DND-41 (cell line): ENCODE results near the gene CCDC158.

Experiments used
- ATAC-seq: fragments of 200-7000 bp; cut with Tn5 transposase; 3 replicates; pipeline ENCODE4 v1.9.1; 2021; ENCODE audit warnings: low read depth; ENCODE audit not compliant: insufficient read depth
- DNase-seq: peaks from one replicate; pipeline ENCODE4 v3.0.0-alpha.2; 2020
- H2AFZ ChIP-seq: 2 replicates; pipeline ENCODE4 v1.6.0; 2012; ENCODE audit warnings: low read depth, low read length
- H3K27ac ChIP-seq: 2 replicates; pipeline ENCODE4 v1.5.1; 2012; ENCODE audit warnings: low read length, inconsistent platforms
- H3K27me3 ChIP-seq: fragments of 200-600 bp; sonication (generic); 2 replicates; pipeline ENCODE4 v1.6.0; 2012; ENCODE audit warnings: low read length, mild to moderate bottlenecking, inconsistent platforms; ENCODE audit not compliant: insufficient read depth, poor library complexity
- H3K36me3 ChIP-seq: 2 replicates; pipeline ENCODE4 v1.5.1; 2012; ENCODE audit warnings: low read length, inconsistent platforms; ENCODE audit not compliant: insufficient read depth
- H3K4me1 ChIP-seq: 2 replicates; pipeline ENCODE4 v1.5.1; 2012; ENCODE audit warnings: mild to moderate bottlenecking, low read length; ENCODE audit not compliant: insufficient read depth
- H3K4me2 ChIP-seq: 2 replicates; pipeline ENCODE4 v1.6.0; 2012; ENCODE audit warnings: mild to moderate bottlenecking, moderate library complexity, low read length, inconsistent platforms; ENCODE audit not compliant: insufficient read depth
- H3K4me3 ChIP-seq, 2 experiments: fragments of 200-600 bp in 1 of 2; shearing (Covaris generic) in 1 of 2; 2 replicates each; pipeline ENCODE4 v1.5.1; 2012 to 2016; ENCODE audit warnings: inconsistent platforms in 2 of 2, low read length in 2 of 2, mild to moderate bottlenecking in 2 of 2, low read depth in 1 of 2, moderate library complexity in 1 of 2
- H3K79me2 ChIP-seq: 2 replicates; pipeline ENCODE4 v1.6.0; 2012; ENCODE audit warnings: low read length, inconsistent platforms; ENCODE audit not compliant: insufficient read depth
- H3K9ac ChIP-seq: 2 replicates; pipeline ENCODE4 v1.6.0; 2012; ENCODE audit warnings: low read depth, mild to moderate bottlenecking, inconsistent platforms, low read length, moderate library complexity
- H3K9me3 ChIP-seq: 2 replicates; pipeline ENCODE4 v1.5.1; 2012; ENCODE audit warnings: low read length, moderate library complexity, mild to moderate bottlenecking, inconsistent platforms; ENCODE audit not compliant: insufficient read depth, severe bottlenecking
- H4K20me1 ChIP-seq: 2 replicates; pipeline ENCODE4 v1.6.0; 2012; ENCODE audit warnings: low read length; ENCODE audit not compliant: insufficient read depth
- CTCF ChIP-seq: IDR thresholded peaks from 2 replicates; pipeline ENCODE4 v1.5.1; 2012; ENCODE audit warnings: borderline replicate concordance, low read length, moderate library complexity, mild to moderate bottlenecking; ENCODE audit not compliant: poor library complexity, severe bottlenecking; ENCODE audit errors: extremely low read depth
- EZH2 ChIP-seq: IDR thresholded peaks from 3 replicates; pipeline ENCODE4 v1.6.1; 2012; ENCODE audit warnings: borderline replicate concordance, low read depth, mild to moderate bottlenecking, moderate library complexity, low read length, inconsistent platforms; ENCODE audit not compliant: severe bottlenecking

Gene CCDC158

GRCh38 chr4:76447393-76447851, 26.5 kb upstream of the CCDC158 start:
- H4K20me1 ChIP-seq = no peaks in the 10 kb centered on the region
- H3K4me3 ChIP-seq = no peak overlapping the region
- no peak for TF ChIP-seq CTCF
- no peak for TF ChIP-seq EZH2
- H3K9me3 ChIP-seq = no peaks in the 10 kb centered on the region
- DNase-seq (no peak), ATAC-seq (no peak)
- H3K79me2 ChIP-seq = no peaks in the 10 kb centered on the region
- peaks cover 3% of the 10 kb centered on the region for H3K27me3 ChIP-seq
- no peaks in the 10 kb centered on the region for H3K4me1 ChIP-seq
- no peak overlapping the region for H3K27ac ChIP-seq
- H3K9ac ChIP-seq = no peak overlapping the region
- H2AFZ ChIP-seq = no peak overlapping the region
- H3K4me2 ChIP-seq = no peak overlapping the region
- H3K36me3 ChIP-seq = no peaks in the 10 kb centered on the region

GRCh38 chr4:76445911-76446310, 25.0 kb upstream of the CCDC158 start:
- no peak overlapping the region for H3K4me2 ChIP-seq
- H3K27me3 ChIP-seq = peaks cover 3% of the 10 kb centered on the region
- TF ChIP-seq CTCF (no peak), EZH2 (no peak)

GRCh38 chr4:76443376-76443775, 22.4 kb upstream of the CCDC158 start:
- ATAC-seq (no peak), DNase-seq (no peak)
- Histone ChIP-seq H3K79me2 (no peaks in the 10 kb centered on the region), H3K36me3 (no peaks in the 10 kb centered on the region), H3K4me3 (no peak overlapping the region), H4K20me1 (no peaks in the 10 kb centered on the region), H3K27ac (no peak overlapping the region), H2AFZ (no peak overlapping the region), H3K4me2 (no peak overlapping the region), H3K9me3 (no peaks in the 10 kb centered on the region), H3K27me3 (peaks cover 3% of the 10 kb centered on the region), H3K9ac (no peak overlapping the region), H3K4me1 (no peaks in the 10 kb centered on the region)
- TF ChIP-seq EZH2 = no peak
- TF ChIP-seq CTCF = no peak

More at GRCh38 chr4:76445911-76446310, 25.0 kb upstream of the CCDC158 start:
- DNase-seq (no peak), ATAC-seq (no peak)
- Histone ChIP-seq H3K9me3 (no peaks in the 10 kb centered on the region), H3K27ac (no peak overlapping the region), H3K36me3 (no peaks in the 10 kb centered on the region), H3K4me1 (no peaks in the 10 kb centered on the region), H2AFZ (no peak overlapping the region), H3K4me3 (no peak overlapping the region), H3K79me2 (no peaks in the 10 kb centered on the region), H3K9ac (no peak overlapping the region), H4K20me1 (no peaks in the 10 kb centered on the region)

GRCh38 chr4:76442807-76443206, 21.9 kb upstream of the CCDC158 start:
- Histone ChIP-seq H3K4me1 (no peaks in the 10 kb centered on the region), H3K27ac (no peak overlapping the region), H3K27me3 (no peaks in the 10 kb centered on the region), H3K4me3 (no peak overlapping the region), H3K79me2 (no peaks in the 10 kb centered on the region), H3K36me3 (no peaks in the 10 kb centered on the region), H3K9me3 (no peaks in the 10 kb centered on the region), H2AFZ (no peak overlapping the region), H3K4me2 (no peak overlapping the region), H4K20me1 (no peaks in the 10 kb centered on the region), H3K9ac (no peak overlapping the region)
- ATAC-seq (no peak), DNase-seq (no peak)
- TF ChIP-seq CTCF (no peak), EZH2 (no peak)
